GM08714 (cell line): Measurements from ENCODE around the gene WNT11.

Source experiments
- H3K4me3 ChIP-seq: fragments of 200-500 bp; sonication (Bioruptor generic); 2 replicates; pipeline ENCODE4 v1.5.1; 2014; ENCODE audit warnings: mild to moderate bottlenecking, low read length, inconsistent platforms
- ZNF274 ChIP-seq: IDR thresholded peaks from 2 replicates; pipeline ENCODE4 v1.6.1; 2012; ENCODE audit warnings: mild to moderate bottlenecking, low read depth, low read length

WNT11 gene

GRCh38 chr11:76147106-76147740 is 59.1 kb downstream of the WNT11 start:
- no peak for TF ChIP-seq ZNF274
- H3K4me3 ChIP-seq, result no peak overlapping the region

GRCh38 chr11:76143274-76143673 is 63.0 kb downstream of the WNT11 start:
- no peak for TF ChIP-seq ZNF274

GRCh38 chr11:76141901-76142588 is 64.3 kb downstream of the WNT11 start:
- TF ChIP-seq ZNF274, result no peak
- no peak overlapping the region for H3K4me3 ChIP-seq

More at GRCh38 chr11:76143274-76143673, 63.0 kb downstream of the WNT11 start:
- H3K4me3 ChIP-seq, result no peak overlapping the region

GRCh38 chr11:76140912-76141574 is 65.3 kb downstream of the WNT11 start:
- H3K4me3 ChIP-seq, result no peak overlapping the region
- TF ChIP-seq ZNF274, result no peak

- TF ChIP-seq ZNF274, result no peak
- no peak overlapping the region for H3K4me3 ChIP-seq
Observed at GRCh38 chr11:76139314-76139713, 67.0 kb downstream of the WNT11 start.
